Measurements from ENCODE around the gene EIF4A3. TPM values are rescaled to one million over a fixed set of nuclear protein-coding genes. Genes with fewer than 3 reads are reported as not detected.

EIF4A3 gene
- total RNA-seq, 1 donor from 2014 or later, result 89.9 TPM

GRCh38 chr17:80119839-80120238 is 27.1 kb downstream of the EIF4A3 start:
- Histone ChIP-seq H2AFZ (ENCODE audit: low read depth, low read length) (no peak overlapping the region), H3K36me3 (ENCODE audit: insufficient read depth, low read length) (no peaks in the 10 kb centered on the region), H3K4me1 (ENCODE audit: insufficient read depth, low read length) (peaks cover 13% of the 10 kb centered on the region), H4K20me1 (ENCODE audit: insufficient read depth, low read length) (no peaks in the 10 kb centered on the region), H3K4me3 (ENCODE audit: insufficient read depth, low read depth, low read length) (no peak overlapping the region), H3K9ac (ENCODE audit: low read length) (no peak overlapping the region), H3K27me3 (ENCODE audit: insufficient read depth, low read length) (no peaks in the 10 kb centered on the region), H3K27ac (ENCODE audit: low read depth, low read length) (no peak overlapping the region), H3K79me2 (ENCODE audit: insufficient read depth, low read length) (no peaks in the 10 kb centered on the region), H3K4me2 (ENCODE audit: low read length) (no peak overlapping the region), H3K9me3 (ENCODE audit: insufficient read depth, low read depth, low read length) (no peaks in the 10 kb centered on the region)
- Mint-ChIP-seq H3K36me3 (ENCODE audit: low read depth, unreplicated experiment) (peaks cover 16% of the 10 kb centered on the region), H3K4me3 (ENCODE audit: unreplicated experiment) (no peak overlapping the region), H3K9me3 (ENCODE audit: unreplicated experiment) (peaks cover 4% of the 10 kb centered on the region), H3K4me1 (ENCODE audit: low read depth, unreplicated experiment) (peaks cover 16% of the 10 kb centered on the region), H3K27ac (ENCODE audit: unreplicated experiment) (no peak overlapping the region), H3K27me3 (ENCODE audit: low read depth, unreplicated experiment) (no peaks in the 10 kb centered on the region)
- TF ChIP-seq CTCF (IDR thresholded peaks at IDR 0.05; ENCODE audit: insufficient read depth, low read depth, low read length) (no peak), EZH2 (IDR thresholded peaks at IDR 0.05; ENCODE audit: insufficient read depth, low read length) (no peak)
- FAIRE-seq (no peak), DNase-seq (ENCODE audit: low read depth) (no peak)

- no peak for DNase-seq (ENCODE audit: low read depth)
- H3K27ac Mint-ChIP-seq (ENCODE audit: unreplicated experiment), result no peak overlapping the region
These were observed 27.6 kb downstream of the EIF4A3 start for GRCh38 chr17:80119271-80119791.

More at GRCh38 chr17:80119271-80119791, 27.6 kb downstream of the EIF4A3 start:
- Histone ChIP-seq H3K9ac (ENCODE audit: low read length) (no peak overlapping the region), H3K4me2 (ENCODE audit: low read length) (no peak overlapping the region), H3K27ac (ENCODE audit: low read depth, low read length) (no peak overlapping the region), H3K4me3 (ENCODE audit: insufficient read depth, low read depth, low read length) (no peak overlapping the region), H4K20me1 (ENCODE audit: insufficient read depth, low read length) (no peaks in the 10 kb centered on the region), H3K27me3 (ENCODE audit: insufficient read depth, low read length) (no peaks in the 10 kb centered on the region), H2AFZ (ENCODE audit: low read depth, low read length) (no peak overlapping the region), H3K9me3 (ENCODE audit: insufficient read depth, low read depth, low read length) (no peaks in the 10 kb centered on the region), H3K4me1 (ENCODE audit: insufficient read depth, low read length) (peaks cover 8% of the 10 kb centered on the region), H3K79me2 (ENCODE audit: insufficient read depth, low read length) (no peaks in the 10 kb centered on the region), H3K36me3 (ENCODE audit: insufficient read depth, low read length) (no peaks in the 10 kb centered on the region)
- Mint-ChIP-seq H3K4me1 (ENCODE audit: low read depth, unreplicated experiment) (peaks cover 11% of the 10 kb centered on the region), H3K36me3 (ENCODE audit: low read depth, unreplicated experiment) (peaks cover 21% of the 10 kb centered on the region), H3K4me3 (ENCODE audit: unreplicated experiment) (no peak overlapping the region), H3K9me3 (ENCODE audit: unreplicated experiment) (peaks cover 7% of the 10 kb centered on the region), H3K27me3 (ENCODE audit: low read depth, unreplicated experiment) (no peaks in the 10 kb centered on the region)
- no peak for FAIRE-seq
- no peak for TF ChIP-seq EZH2 (IDR thresholded peaks at IDR 0.05; ENCODE audit: insufficient read depth, low read length)
- TF ChIP-seq CTCF (IDR thresholded peaks at IDR 0.05; ENCODE audit: insufficient read depth, low read depth, low read length), result no peak
